ENCODE data around the gene TARBP1.

GRCh38 chr1:234400773-234401172 lies 78.2 kb downstream of the TARBP1 start:
- TF ChIP-seq POLR2A (IDR thresholded peaks at IDR 0.05) (no peak), CTCF (IDR thresholded peaks at IDR 0.05 in 4 of 5, conservative IDR thresholded peaks at IDR 0.05 in 1 of 5) (no peak)

Measured in gastrocnemius medialis (tissue), 4 donors.